ENCODE data around the gene HCCS. TPM values are rescaled to one million over a fixed set of nuclear protein-coding genes. Genes with fewer than 3 reads are reported as not detected.
"Not testable (repeated sequence)": the region's sequence is repeated elsewhere in the genome, so short reads cannot be mapped to it uniquely, and the experiment has no call there.

Gene HCCS
- total RNA-seq, 4 donors from 2014 or later = 1.6 to 26.4 (median 13.0) TPM

- in situ Hi-C loops (cut with MboI; ENCODE audit: low pct_ligation_motif_present in 1 of 4, low pct_unique_long_range_greater_than_20kb in 1 of 4, low sequenced_read_pairs in 3 of 4) = loop anchor here in 1 of 4 donors (25.0 kb wide), 1 partner anchor 925 kb away; no protein-coding TSS in a partner anchor
- Histone ChIP-seq H3K4me3 (peak overlapping the region; percentile 46 to 80 (median 64)), H3K27ac (peak overlapping the region; percentile 86 to 97 (median 91)), H3K9me3 (no peaks in the 10 kb centered on the region), H3K36me3 (peaks cover 0 to 9% (median 2%) of the 10 kb centered on the region in 4 donors), H3K27me3 (no peaks in the 10 kb centered on the region), H3K4me1 (peaks cover 8 to 19% (median 9%) of the 10 kb centered on the region in 4 donors)
- intact Hi-C loops (cut with DNase I; ENCODE audit: low total_unique reads) = no loop called here
- TF ChIP-seq CTCF (IDR thresholded peaks at IDR 0.05) = no peak
- 17 to 54% methylated on average over 5 to 9 of the region's 9 CpGs for WGBS, 2 donors (ENCODE audit: low coverage in 1 of 2)
- DNase-seq = peak; percentile 17
Observed at GRCh38 chrX:11111947-11112346, 815 bp downstream of the HCCS start.

- in situ Hi-C loops (cut with MboI; ENCODE audit: low pct_ligation_motif_present in 1 of 4, low pct_unique_long_range_greater_than_20kb in 1 of 4, low sequenced_read_pairs in 3 of 4) (loop anchor here in 1 of 4 donors (25.0 kb wide), 1 partner anchor 926 kb away; no protein-coding TSS in a partner anchor), intact Hi-C loops (cut with DNase I; ENCODE audit: low total_unique reads) (no loop called here)
- Histone ChIP-seq H3K27ac (peak overlapping the region in 3 of 4 donors; percentile 31 to 97 (median 94)), H3K27me3 (no peaks in the 10 kb centered on the region), H3K9me3 (no peaks in the 10 kb centered on the region), H3K36me3 (peaks cover 0 to 9% (median 2%) of the 10 kb centered on the region in 4 donors), H3K4me1 (peaks cover 8 to 19% (median 9%) of the 10 kb centered on the region in 4 donors), H3K4me3 (no peak overlapping the region)
- TF ChIP-seq POLR2AphosphoS5 (IDR thresholded peaks at IDR 0.05) (no peak), POLR2A (IDR thresholded peaks at IDR 0.05) (no peak), CTCF (IDR thresholded peaks at IDR 0.05) (no peak), EP300 (IDR thresholded peaks at IDR 0.05; ENCODE audit: low read depth) (no peak)
- DNase-seq = no peak
Observed at GRCh38 chrX:11113731-11114130, 2.6 kb downstream of the HCCS start.

GRCh38 chrX:11117745-11118144 is 6.6 kb downstream of the HCCS start:
- TF ChIP-seq EP300 (IDR thresholded peaks at IDR 0.05; ENCODE audit: low read depth) (no peak), POLR2A (IDR thresholded peaks at IDR 0.05) (no peak), POLR2AphosphoS5 (IDR thresholded peaks at IDR 0.05) (no peak), CTCF (IDR thresholded peaks at IDR 0.05) (no peak)
- in situ Hi-C loops (cut with MboI; ENCODE audit: low pct_ligation_motif_present in 1 of 4, low pct_unique_long_range_greater_than_20kb in 1 of 4, low sequenced_read_pairs in 3 of 4) (loop anchor here in 1 of 4 donors (25.0 kb wide), 1 partner anchor 930 kb away; no protein-coding TSS in a partner anchor), intact Hi-C loops (cut with DNase I; ENCODE audit: low total_unique reads) (no loop called here)
- DNase-seq = no peak
- no peak overlapping the region for H3K27ac ChIP-seq
- H3K4me3 ChIP-seq = no peak overlapping the region
- H3K27me3 ChIP-seq = no peaks in the 10 kb centered on the region
- H3K9me3 ChIP-seq = no peaks in the 10 kb centered on the region
- H3K4me1 ChIP-seq = peaks cover 0 to 12% (median under 1%) of the 10 kb centered on the region in 4 donors
- peaks cover 0 to 9% (median 2%) of the 10 kb centered on the region in 4 donors for H3K36me3 ChIP-seq
- WGBS, 2 donors (ENCODE audit: low coverage in 1 of 2) = 75% methylated on average over 3 of the region's 3 CpGs; no CpG with 5 or more reads in 1 of the 2 donors

GRCh38 chrX:11119313-11119943 is 8.3 kb downstream of the HCCS start:
- in situ Hi-C loops (cut with MboI; ENCODE audit: low pct_ligation_motif_present in 1 of 4, low pct_unique_long_range_greater_than_20kb in 1 of 4, low sequenced_read_pairs in 3 of 4) (loop anchor here in 1 of 4 donors (25.0 kb wide), 1 partner anchor 932 kb away; no protein-coding TSS in a partner anchor), intact Hi-C loops (cut with DNase I; ENCODE audit: low total_unique reads) (no loop called here)
- H3K27me3 ChIP-seq = no peaks in the 10 kb centered on the region

GRCh38 chrX:11123087-11123486 is 12.0 kb downstream of the HCCS start:
- in situ Hi-C loops (cut with MboI; ENCODE audit: low pct_ligation_motif_present in 1 of 4, low pct_unique_long_range_greater_than_20kb in 1 of 4, low sequenced_read_pairs in 3 of 4) = loop anchor here in 1 of 4 donors (25.0 kb wide), 1 partner anchor 936 kb away; no protein-coding TSS in a partner anchor
- 83 to 84% methylated on average over 1 to 6 of the region's 6 CpGs for WGBS, 2 donors (ENCODE audit: low coverage in 1 of 2)
- intact Hi-C loops (cut with DNase I; ENCODE audit: low total_unique reads); H3K4me1 ChIP-seq; H3K27me3 ChIP-seq; H3K27ac ChIP-seq; H3K36me3 ChIP-seq; H3K4me3 ChIP-seq; DNase-seq; H3K9me3 ChIP-seq: not testable (repeated sequence)

More at GRCh38 chrX:11119313-11119943, 8.3 kb downstream of the HCCS start:
- WGBS, 2 donors (ENCODE audit: low coverage in 1 of 2) = 70% methylated on average over 8 of the region's 8 CpGs; no CpG with 5 or more reads in 1 of the 2 donors
- no peak for DNase-seq
- Histone ChIP-seq H3K4me3 (no peak overlapping the region), H3K4me1 (no peaks in the 10 kb centered on the region), H3K9me3 (no peaks in the 10 kb centered on the region), H3K27ac (no peak overlapping the region), H3K36me3 (peaks cover 0 to 9% (median 2%) of the 10 kb centered on the region in 4 donors)
- TF ChIP-seq EP300 (IDR thresholded peaks at IDR 0.05; ENCODE audit: low read depth) = no peak
- TF ChIP-seq POLR2A (IDR thresholded peaks at IDR 0.05) = no peak
- no peak for TF ChIP-seq CTCF (IDR thresholded peaks at IDR 0.05)
- no peak for TF ChIP-seq POLR2AphosphoS5 (IDR thresholded peaks at IDR 0.05)
